ENCODE results near the gene MORN1. TPM values are rescaled to one million over a fixed set of nuclear protein-coding genes. Genes with fewer than 3 reads are reported as not detected.

MORN1 gene
- polyA plus RNA-seq, 1 donor: 6.7 TPM

GRCh38 chr1:2374252-2375155 is 16.9 kb downstream of the MORN1 start:
- DNase-seq (ENCODE audit: low read depth): no peak

- DNase-seq (ENCODE audit: low read depth): no peak
Observed at GRCh38 chr1:2373551-2374251, 17.7 kb downstream of the MORN1 start.

- DNase-seq (ENCODE audit: low read depth): no peak
Observed at GRCh38 chr1:2372551-2373490, 18.5 kb downstream of the MORN1 start.

- no peak for DNase-seq (ENCODE audit: low read depth)
Observed at GRCh38 chr1:2368053-2368744, 23.2 kb downstream of the MORN1 start.

GRCh38 chr1:2363847-2364513 is 27.4 kb downstream of the MORN1 start:
- DNase-seq (ENCODE audit: low read depth): no peak

- no peak for DNase-seq (ENCODE audit: low read depth)
Observed at GRCh38 chr1:2360588-2361364, 30.6 kb downstream of the MORN1 start.

GRCh38 chr1:2358651-2359640 is 32.4 kb downstream of the MORN1 start:
- DNase-seq (ENCODE audit: low read depth): no peak

- DNase-seq (ENCODE audit: low read depth): no peak
Observed at GRCh38 chr1:2358072-2358471, 33.3 kb downstream of the MORN1 start.

- DNase-seq (ENCODE audit: low read depth): no peak
Observed at GRCh38 chr1:2356911-2357845, 34.2 kb downstream of the MORN1 start.

- no peak for DNase-seq (ENCODE audit: low read depth)
Observed at GRCh38 chr1:2356401-2356800, 35.0 kb downstream of the MORN1 start.

- no peak for DNase-seq (ENCODE audit: low read depth)
Observed at GRCh38 chr1:2355373-2356261, 35.7 kb downstream of the MORN1 start.

GRCh38 chr1:2354511-2355372 is 36.6 kb downstream of the MORN1 start:
- DNase-seq (ENCODE audit: low read depth): no peak

GRCh38 chr1:2353551-2354438 is 37.6 kb downstream of the MORN1 start:
- no peak for DNase-seq (ENCODE audit: low read depth)

GRCh38 chr1:2352897-2353550 is 38.3 kb downstream of the MORN1 start:
- no peak for DNase-seq (ENCODE audit: low read depth)
